ENCODE measurements around the gene BIRC6.

DNA sequence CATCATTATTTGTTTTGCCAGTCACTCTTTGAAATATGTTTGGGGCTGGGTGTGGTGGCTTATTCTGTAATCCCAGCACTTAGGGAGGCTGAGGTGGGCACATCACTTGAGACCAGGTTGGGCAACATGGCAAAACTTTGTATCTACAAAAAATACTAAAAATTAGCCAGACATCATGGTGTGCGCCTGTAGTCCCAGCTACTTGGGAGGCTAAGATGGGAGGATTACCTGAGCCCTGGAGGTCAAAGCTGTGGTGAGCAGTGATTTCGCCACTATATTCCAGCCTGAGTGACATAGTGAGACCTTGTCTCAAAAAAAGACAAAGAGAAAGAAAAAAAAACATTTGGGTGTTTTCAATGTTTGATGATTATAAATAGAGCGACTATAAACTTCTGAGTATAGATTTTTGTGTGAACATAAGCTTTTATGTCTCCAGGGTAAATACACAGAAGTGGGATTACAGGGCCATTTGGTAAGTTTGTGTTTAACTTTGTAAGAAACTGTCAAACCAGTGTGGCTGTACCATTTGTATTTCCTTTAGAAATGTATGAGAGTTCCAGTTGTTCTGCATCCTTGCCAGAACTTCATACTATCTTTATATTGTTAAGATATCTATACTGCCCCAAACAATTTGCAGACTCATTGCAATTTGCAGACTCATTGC lies 15.8 kb downstream of the BIRC6 start:
- TF ChIP-seq, protein P1, sequence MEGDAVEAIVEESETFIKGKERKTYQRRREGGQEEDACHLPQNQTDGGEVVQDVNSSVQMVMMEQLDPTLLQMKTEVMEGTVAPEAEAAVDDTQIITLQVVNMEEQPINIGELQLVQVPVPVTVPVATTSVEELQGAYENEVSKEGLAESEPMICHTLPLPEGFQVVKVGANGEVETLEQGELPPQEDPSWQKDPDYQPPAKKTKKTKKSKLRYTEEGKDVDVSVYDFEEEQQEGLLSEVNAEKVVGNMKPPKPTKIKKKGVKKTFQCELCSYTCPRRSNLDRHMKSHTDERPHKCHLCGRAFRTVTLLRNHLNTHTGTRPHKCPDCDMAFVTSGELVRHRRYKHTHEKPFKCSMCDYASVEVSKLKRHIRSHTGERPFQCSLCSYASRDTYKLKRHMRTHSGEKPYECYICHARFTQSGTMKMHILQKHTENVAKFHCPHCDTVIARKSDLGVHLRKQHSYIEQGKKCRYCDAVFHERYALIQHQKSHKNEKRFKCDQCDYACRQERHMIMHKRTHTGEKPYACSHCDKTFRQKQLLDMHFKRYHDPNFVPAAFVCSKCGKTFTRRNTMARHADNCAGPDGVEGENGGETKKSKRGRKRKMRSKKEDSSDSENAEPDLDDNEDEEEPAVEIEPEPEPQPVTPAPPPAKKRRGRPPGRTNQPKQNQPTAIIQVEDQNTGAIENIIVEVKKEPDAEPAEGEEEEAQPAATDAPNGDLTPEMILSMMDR (IDR thresholded peaks at IDR 0.05) = no peak
- TF ChIP-seq ZNF302 (CRISPR knock-in tag; IDR thresholded peaks at IDR 0.05) (no peak), EP300 (IDR thresholded peaks at IDR 0.05) (no peak), HOXB5 (CRISPR knock-in tag; IDR thresholded peaks at IDR 0.05) (no peak), CBX8 (IDR thresholded peaks at IDR 0.05) (no peak), ZFP36 (IDR thresholded peaks at IDR 0.05; ENCODE audit: borderline replicate concordance, partially characterized antibody) (no peak)
- TF ChIP-seq, protein P2, sequence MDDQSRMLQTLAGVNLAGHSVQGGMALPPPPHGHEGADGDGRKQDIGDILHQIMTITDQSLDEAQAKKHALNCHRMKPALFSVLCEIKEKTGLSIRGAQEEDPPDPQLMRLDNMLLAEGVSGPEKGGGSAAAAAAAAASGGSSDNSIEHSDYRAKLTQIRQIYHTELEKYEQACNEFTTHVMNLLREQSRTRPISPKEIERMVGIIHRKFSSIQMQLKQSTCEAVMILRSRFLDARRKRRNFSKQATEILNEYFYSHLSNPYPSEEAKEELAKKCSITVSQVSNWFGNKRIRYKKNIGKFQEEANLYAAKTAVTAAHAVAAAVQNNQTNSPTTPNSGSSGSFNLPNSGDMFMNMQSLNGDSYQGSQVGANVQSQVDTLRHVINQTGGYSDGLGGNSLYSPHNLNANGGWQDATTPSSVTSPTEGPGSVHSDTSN (IDR thresholded peaks at IDR 0.05) = no peak
- TF ChIP-seq, protein P3, sequence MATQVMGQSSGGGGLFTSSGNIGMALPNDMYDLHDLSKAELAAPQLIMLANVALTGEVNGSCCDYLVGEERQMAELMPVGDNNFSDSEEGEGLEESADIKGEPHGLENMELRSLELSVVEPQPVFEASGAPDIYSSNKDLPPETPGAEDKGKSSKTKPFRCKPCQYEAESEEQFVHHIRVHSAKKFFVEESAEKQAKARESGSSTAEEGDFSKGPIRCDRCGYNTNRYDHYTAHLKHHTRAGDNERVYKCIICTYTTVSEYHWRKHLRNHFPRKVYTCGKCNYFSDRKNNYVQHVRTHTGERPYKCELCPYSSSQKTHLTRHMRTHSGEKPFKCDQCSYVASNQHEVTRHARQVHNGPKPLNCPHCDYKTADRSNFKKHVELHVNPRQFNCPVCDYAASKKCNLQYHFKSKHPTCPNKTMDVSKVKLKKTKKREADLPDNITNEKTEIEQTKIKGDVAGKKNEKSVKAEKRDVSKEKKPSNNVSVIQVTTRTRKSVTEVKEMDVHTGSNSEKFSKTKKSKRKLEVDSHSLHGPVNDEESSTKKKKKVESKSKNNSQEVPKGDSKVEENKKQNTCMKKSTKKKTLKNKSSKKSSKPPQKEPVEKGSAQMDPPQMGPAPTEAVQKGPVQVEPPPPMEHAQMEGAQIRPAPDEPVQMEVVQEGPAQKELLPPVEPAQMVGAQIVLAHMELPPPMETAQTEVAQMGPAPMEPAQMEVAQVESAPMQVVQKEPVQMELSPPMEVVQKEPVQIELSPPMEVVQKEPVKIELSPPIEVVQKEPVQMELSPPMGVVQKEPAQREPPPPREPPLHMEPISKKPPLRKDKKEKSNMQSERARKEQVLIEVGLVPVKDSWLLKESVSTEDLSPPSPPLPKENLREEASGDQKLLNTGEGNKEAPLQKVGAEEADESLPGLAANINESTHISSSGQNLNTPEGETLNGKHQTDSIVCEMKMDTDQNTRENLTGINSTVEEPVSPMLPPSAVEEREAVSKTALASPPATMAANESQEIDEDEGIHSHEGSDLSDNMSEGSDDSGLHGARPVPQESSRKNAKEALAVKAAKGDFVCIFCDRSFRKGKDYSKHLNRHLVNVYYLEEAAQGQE (IDR thresholded peaks at IDR 0.05) = no peak
